A549 (cell line): ENCODE data around the gene GMDS. TPM values are rescaled to one million over a fixed set of nuclear protein-coding genes. Genes with fewer than 3 reads are reported as not detected.

Experiments
- ATAC-seq, 2 experiments: fragments of 200-7000 bp in 1 of 2; fragments of >200 bp in 1 of 2; cut with Nextera tagmentation in 1 of 2; cut with Tn5 transposase in 1 of 2; 3 replicates each; pipeline versions ENCODE4 v1.8.0 to v1.9.1; 2018 to 2020; ENCODE audit warnings: mild to moderate bottlenecking in 1 of 2, moderate library complexity in 1 of 2
- CTCF ChIA-PET: fragments of 300-600 bp; sonication (Branson Sonifier 250); formaldehyde crosslinking; extraction: SDS; loops from one replicate; lab custom pipeline; 2021; ENCODE audit warnings: antibody characterized with exemption, inconsistent platforms; lab: Yijun Ruan, JAX
- POLR2A ChIA-PET: fragments of 350-600 bp; formaldehyde crosslinking; extraction: SDS; loops from one replicate; lab custom pipeline; 2021; ENCODE audit warnings: antibody characterized with exemption, inconsistent platforms; lab: Yijun Ruan, JAX
- DNase-seq, 2 experiments: peaks; one replicate each; pipeline versions ENCODE4 v3.0.0 to v3.0.0-alpha.2; 2011 to 2016; ENCODE audit warnings: low read depth in 1 of 2, low spot score in 1 of 2
- FAIRE-seq: peaks from 2 replicates; lab custom pipeline; 2011; peaks lifted over from hg19 to GRCh38; lab: Jason Lieb, UNC
- H3K27ac ChIP-seq, 2 experiments: fragments of >200 bp; sonication (Bioruptor Twin); formaldehyde crosslinking; 3 replicates each; pipeline ENCODE4 v1.5.1; 2016 to 2017
- H3K4me1 ChIP-seq: fragments of >200 bp; sonication (Bioruptor Twin); formaldehyde crosslinking; 3 replicates; pipeline ENCODE4 v1.6.1; 2016
- H3K4me2 ChIP-seq: fragments of >200 bp; sonication (Bioruptor Twin); formaldehyde crosslinking; 3 replicates; pipeline ENCODE4 v1.6.1; 2016
- H3K4me3 ChIP-seq: fragments of >200 bp; sonication (Bioruptor Twin); formaldehyde crosslinking; 3 replicates; pipeline ENCODE4 v1.5.1; 2016
- H3K9me3 ChIP-seq: fragments of >200 bp; sonication (Bioruptor Twin); formaldehyde crosslinking; 3 replicates; pipeline ENCODE4 v1.6.1; 2016
- ATOH8 ChIP-seq: fragments of 250-450 bp; sonication (Bioruptor Pico); IDR thresholded peaks from 2 replicates; pipeline ENCODE4 v1.5.0; 2020; ENCODE audit warnings: low read depth, mild to moderate bottlenecking, moderate library complexity
- CBX2 ChIP-seq: fragments of 200-600 bp; sonication (generic); IDR thresholded peaks from 2 replicates; pipeline ENCODE4 v1.6.1; 2016; ENCODE audit warnings: low read depth, mild to moderate bottlenecking, borderline replicate concordance
- CHD4 ChIP-seq: fragments of 200-600 bp; sonication (generic); IDR thresholded peaks from 2 replicates; pipeline ENCODE4 v1.6.1; 2016; ENCODE audit warnings: antibody characterized with exemption, mild to moderate bottlenecking, borderline replicate concordance
- CTCF ChIP-seq: fragments of >200 bp; sonication (Bioruptor Twin); formaldehyde crosslinking; IDR thresholded peaks from 3 replicates; pipeline ENCODE4 v1.5.1; 2016
- EP300 ChIP-seq, 2 experiments: fragments of >200 bp; sonication (Bioruptor Twin); formaldehyde crosslinking; IDR thresholded peaks; 2 replicates in 1 of 2; 3 replicates in 1 of 2; pipeline ENCODE4 v1.6.1; 2016 to 2017
- ESRRA ChIP-seq: fragments of 150-350 bp; IDR thresholded peaks from 2 replicates; pipeline ENCODE4 v1.6.1; 2014; ENCODE audit warnings: mild to moderate bottlenecking, low read length, borderline replicate concordance
- GATA3 ChIP-seq: IDR thresholded peaks from 2 replicates; pipeline ENCODE4 v1.6.1; 2012; ENCODE audit warnings: borderline replicate concordance
- HDAC2 ChIP-seq: fragments of 200-600 bp; sonication (generic); IDR thresholded peaks from 2 replicates; pipeline ENCODE4 v1.6.1; 2016
- HOXB5 ChIP-seq: fragments of 250-450 bp; sonication (Bioruptor Pico); IDR thresholded peaks from 2 replicates; pipeline ENCODE4 v1.5.0; 2020; ENCODE audit warnings: mild to moderate bottlenecking, moderate library complexity
- JUNB ChIP-seq: fragments of >200 bp; sonication (Bioruptor Twin); formaldehyde crosslinking; IDR thresholded peaks from 2 replicates; pipeline ENCODE4 v1.6.1; 2016
- NPAS2 ChIP-seq: fragments of 250-450 bp; sonication (Bioruptor Pico); IDR thresholded peaks from 2 replicates; pipeline ENCODE4 v1.8.0; 2022; ENCODE audit warnings: mild to moderate bottlenecking, moderate library complexity, borderline replicate concordance
- RAD21 ChIP-seq, 2 experiments: fragments of >200 bp in 1 of 2; sonication (Bioruptor Twin) in 1 of 2; formaldehyde crosslinking in 1 of 2; IDR thresholded peaks in 1 of 2; conservative IDR thresholded peaks in 1 of 2; 2 replicates in 1 of 2; 3 replicates in 1 of 2; pipeline ENCODE4 v1.6.1; 2012 to 2018; ENCODE audit warnings: inconsistent platforms in 1 of 2
- SMC3 ChIP-seq: fragments of >200 bp; sonication (Bioruptor Twin); formaldehyde crosslinking; IDR thresholded peaks from 3 replicates; pipeline ENCODE4 v1.6.1; 2018; ENCODE audit warnings: inconsistent platforms
- WGBS: methylation state at CpG from one replicate; pipeline ENCODE4 v1.1.6; 2017; ENCODE audit errors: missing lambda C conversion rate; 5-methylcytosine and 5-hydroxymethylcytosine counted together
- polyA plus RNA-seq, 4 experiments: library from polyadenylated mRNA; depleted of rRNA in 3 of 4; stranded (reverse); fragments of >200 nt; fragmentation: RNase III in 1 of 4; extraction: RNeasy Plus Mini Kit Qiagen cat#74134 plus additional on column Dnase treatment in 1 of 4; gene quantifications; 2 replicates in 3 of 4; 3 replicates in 1 of 4; pipeline ENCODE4 v1.2.3, GENCODE V29; 2011 to 2017
- TF ChIP-seq, protein P1 (sequence below): fragments of 200-600 bp; sonication (generic); IDR thresholded peaks from 2 replicates; pipeline ENCODE4 v1.6.1; 2016; ENCODE audit warnings: antibody characterized with exemption, mild to moderate bottlenecking, moderate library complexity
- TF ChIP-seq, protein P2 (sequence below): fragments of 450-650 bp; IDR thresholded peaks from 2 replicates; pipeline ENCODE4 v1.6.1; 2014; ENCODE audit warnings: antibody characterized with exemption
- TF ChIP-seq, protein P3 (sequence below): fragments of >200 bp; sonication (Bioruptor Twin); formaldehyde crosslinking; IDR thresholded peaks from 3 replicates; pipeline ENCODE4 v1.6.1; 2016

The GMDS gene
- polyA plus RNA-seq, 2 of the 4 experiments (the other 2 are of a cell fraction): 9.9 to 12.4 TPM

DNA sequence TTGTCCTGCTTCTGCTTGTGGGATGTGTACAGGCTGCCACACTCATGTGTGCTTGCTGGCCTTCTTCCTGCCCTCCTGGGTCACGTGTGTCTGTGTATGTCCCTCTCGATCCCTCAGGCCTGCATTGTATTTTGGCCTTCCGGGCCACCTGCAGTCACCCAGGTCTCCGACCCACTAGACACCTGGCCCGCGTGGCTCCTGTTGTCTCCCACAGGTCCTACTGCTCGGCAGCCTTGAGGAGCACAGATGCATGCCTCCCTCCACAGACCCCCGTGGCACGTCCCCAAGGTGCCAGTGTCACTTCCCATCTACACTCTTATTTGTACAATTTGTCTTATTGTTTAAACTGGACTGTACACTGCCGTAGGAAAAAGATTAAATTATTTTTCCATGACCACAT lies 592.6 kb downstream of the GMDS start:
- no peak for ATAC-seq
- no peak for DNase-seq
- no peak for TF ChIP-seq GATA3
- no peak for TF ChIP-seq EP300 (IDR thresholded peaks at IDR 0.05)
- no peak for TF ChIP-seq NPAS2 (CRISPR knock-in tag)
- no peak for TF ChIP-seq HDAC2
- TF ChIP-seq CBX2: no peak
- TF ChIP-seq HOXB5: no peak
- TF ChIP-seq, protein P1, sequence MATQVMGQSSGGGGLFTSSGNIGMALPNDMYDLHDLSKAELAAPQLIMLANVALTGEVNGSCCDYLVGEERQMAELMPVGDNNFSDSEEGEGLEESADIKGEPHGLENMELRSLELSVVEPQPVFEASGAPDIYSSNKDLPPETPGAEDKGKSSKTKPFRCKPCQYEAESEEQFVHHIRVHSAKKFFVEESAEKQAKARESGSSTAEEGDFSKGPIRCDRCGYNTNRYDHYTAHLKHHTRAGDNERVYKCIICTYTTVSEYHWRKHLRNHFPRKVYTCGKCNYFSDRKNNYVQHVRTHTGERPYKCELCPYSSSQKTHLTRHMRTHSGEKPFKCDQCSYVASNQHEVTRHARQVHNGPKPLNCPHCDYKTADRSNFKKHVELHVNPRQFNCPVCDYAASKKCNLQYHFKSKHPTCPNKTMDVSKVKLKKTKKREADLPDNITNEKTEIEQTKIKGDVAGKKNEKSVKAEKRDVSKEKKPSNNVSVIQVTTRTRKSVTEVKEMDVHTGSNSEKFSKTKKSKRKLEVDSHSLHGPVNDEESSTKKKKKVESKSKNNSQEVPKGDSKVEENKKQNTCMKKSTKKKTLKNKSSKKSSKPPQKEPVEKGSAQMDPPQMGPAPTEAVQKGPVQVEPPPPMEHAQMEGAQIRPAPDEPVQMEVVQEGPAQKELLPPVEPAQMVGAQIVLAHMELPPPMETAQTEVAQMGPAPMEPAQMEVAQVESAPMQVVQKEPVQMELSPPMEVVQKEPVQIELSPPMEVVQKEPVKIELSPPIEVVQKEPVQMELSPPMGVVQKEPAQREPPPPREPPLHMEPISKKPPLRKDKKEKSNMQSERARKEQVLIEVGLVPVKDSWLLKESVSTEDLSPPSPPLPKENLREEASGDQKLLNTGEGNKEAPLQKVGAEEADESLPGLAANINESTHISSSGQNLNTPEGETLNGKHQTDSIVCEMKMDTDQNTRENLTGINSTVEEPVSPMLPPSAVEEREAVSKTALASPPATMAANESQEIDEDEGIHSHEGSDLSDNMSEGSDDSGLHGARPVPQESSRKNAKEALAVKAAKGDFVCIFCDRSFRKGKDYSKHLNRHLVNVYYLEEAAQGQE: no peak
- no peak for TF ChIP-seq CHD4
- TF ChIP-seq, all 56 proteins: peak for 0
- Histone ChIP-seq H3K4me3 (no peak overlapping the region), H3K4me1 (no peaks in the 10 kb centered on the region), H3K27ac (no peak overlapping the region), H3K9me3 (no peaks in the 10 kb centered on the region), H3K4me2 (no peak overlapping the region)
- FAIRE-seq: no peak
- WGBS: 80% methylated on average over 10 of the region's 10 CpGs
- CTCF ChIA-PET: no interaction called here
- POLR2A ChIA-PET: no interaction called here

- ATAC-seq (no peak), DNase-seq (no peak), FAIRE-seq (no peak)
- 78% methylated on average over 3 of the region's 3 CpGs for WGBS
- no peaks in the 10 kb centered on the region for H3K9me3 ChIP-seq
- H3K27ac ChIP-seq: no peak overlapping the region
- no peaks in the 10 kb centered on the region for H3K4me1 ChIP-seq
- ChIA-PET POLR2A (no interaction called here), CTCF (no interaction called here)
- TF ChIP-seq ATOH8: no peak
- TF ChIP-seq SMC3: no peak
- no peak for TF ChIP-seq JUNB
- TF ChIP-seq HOXB5: no peak
- TF ChIP-seq, protein P2, sequence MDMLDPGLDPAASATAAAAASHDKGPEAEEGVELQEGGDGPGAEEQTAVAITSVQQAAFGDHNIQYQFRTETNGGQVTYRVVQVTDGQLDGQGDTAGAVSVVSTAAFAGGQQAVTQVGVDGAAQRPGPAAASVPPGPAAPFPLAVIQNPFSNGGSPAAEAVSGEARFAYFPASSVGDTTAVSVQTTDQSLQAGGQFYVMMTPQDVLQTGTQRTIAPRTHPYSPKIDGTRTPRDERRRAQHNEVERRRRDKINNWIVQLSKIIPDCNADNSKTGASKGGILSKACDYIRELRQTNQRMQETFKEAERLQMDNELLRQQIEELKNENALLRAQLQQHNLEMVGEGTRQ: no peak
- no peak for TF ChIP-seq NPAS2 (CRISPR knock-in tag)
- TF ChIP-seq, protein P3, sequence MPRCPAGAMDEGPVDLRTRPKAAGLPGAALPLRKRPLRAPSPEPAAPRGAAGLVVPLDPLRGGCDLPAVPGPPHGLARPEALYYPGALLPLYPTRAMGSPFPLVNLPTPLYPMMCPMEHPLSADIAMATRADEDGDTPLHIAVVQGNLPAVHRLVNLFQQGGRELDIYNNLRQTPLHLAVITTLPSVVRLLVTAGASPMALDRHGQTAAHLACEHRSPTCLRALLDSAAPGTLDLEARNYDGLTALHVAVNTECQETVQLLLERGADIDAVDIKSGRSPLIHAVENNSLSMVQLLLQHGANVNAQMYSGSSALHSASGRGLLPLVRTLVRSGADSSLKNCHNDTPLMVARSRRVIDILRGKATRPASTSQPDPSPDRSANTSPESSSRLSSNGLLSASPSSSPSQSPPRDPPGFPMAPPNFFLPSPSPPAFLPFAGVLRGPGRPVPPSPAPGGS: no peak
- TF ChIP-seq RAD21 (conservative IDR thresholded peaks at IDR 0.05 in 1 of 2, IDR thresholded peaks at IDR 0.05 in 1 of 2): no peak
- H3K4me3 ChIP-seq: no peak overlapping the region
- no peak overlapping the region for H3K4me2 ChIP-seq
These were observed 594.0 kb downstream of the GMDS start for GRCh38 chr6:1651362-1651761.

DNA sequence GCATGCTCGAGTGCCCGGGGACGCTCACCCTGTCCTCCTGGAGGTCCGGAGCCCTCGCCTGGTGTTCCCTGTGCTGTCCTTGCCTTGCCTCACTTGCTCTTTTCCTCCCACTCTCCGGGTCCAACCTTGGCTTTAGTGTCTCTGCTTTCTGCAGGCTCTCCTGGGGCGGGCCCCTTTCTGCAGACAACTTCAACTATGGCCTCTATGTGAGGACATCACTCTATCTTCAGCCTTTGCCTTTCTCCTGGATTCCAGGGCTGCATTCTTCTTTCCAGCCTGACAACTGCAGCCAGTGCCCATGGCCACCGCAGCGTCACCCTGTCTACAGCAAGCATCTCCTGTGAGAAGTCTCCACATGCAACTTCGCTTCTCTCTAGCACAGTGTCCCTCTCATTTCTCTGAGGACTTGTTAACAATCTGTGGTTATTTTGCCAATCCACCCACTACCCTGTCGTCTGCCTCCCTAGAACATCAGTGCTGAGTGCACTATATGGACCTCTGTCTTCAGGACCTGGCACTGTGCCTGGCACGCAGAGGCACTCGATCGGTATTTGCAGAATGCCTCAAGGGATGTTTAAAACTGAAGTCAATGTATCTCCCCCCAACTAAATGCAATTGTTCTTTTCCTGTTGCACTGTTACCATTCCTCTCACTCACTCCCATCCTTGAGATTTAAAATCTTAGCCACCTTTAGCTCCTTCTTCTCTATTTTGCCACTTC lies 599.8 kb downstream of the GMDS start:
- WGBS: 81% methylated on average over 14 of the region's 14 CpGs
- TF ChIP-seq ESRRA (no peak), CTCF (no peak)
- no peaks in the 10 kb centered on the region for H3K4me1 ChIP-seq
- no peak overlapping the region for H3K4me3 ChIP-seq
- no peak overlapping the region for H3K4me2 ChIP-seq
- FAIRE-seq: no peak
- CTCF ChIA-PET: no interaction called here
- DNase-seq: no peak
- H3K27ac ChIP-seq: no peak overlapping the region
- H3K9me3 ChIP-seq: no peaks in the 10 kb centered on the region
- POLR2A ChIA-PET: no interaction called here
- no peak for ATAC-seq
